Activated T-cell treated with anti-CD3 and anti-CD28 coated beads, Interleukin-2, amount 50 U/mL, for 48 hours (primary cell): ENCODE measurements around the gene GFRAL.
"Not testable (repeated sequence)": the region's sequence is repeated elsewhere in the genome, so short reads cannot be mapped to it uniquely, and the experiment has no call there.

Source experiments
- DNase-seq, 2 experiments: peaks; one replicate each; pipeline ENCODE4 v3.0.0-alpha.2; 2020

The GFRAL gene, protein sequence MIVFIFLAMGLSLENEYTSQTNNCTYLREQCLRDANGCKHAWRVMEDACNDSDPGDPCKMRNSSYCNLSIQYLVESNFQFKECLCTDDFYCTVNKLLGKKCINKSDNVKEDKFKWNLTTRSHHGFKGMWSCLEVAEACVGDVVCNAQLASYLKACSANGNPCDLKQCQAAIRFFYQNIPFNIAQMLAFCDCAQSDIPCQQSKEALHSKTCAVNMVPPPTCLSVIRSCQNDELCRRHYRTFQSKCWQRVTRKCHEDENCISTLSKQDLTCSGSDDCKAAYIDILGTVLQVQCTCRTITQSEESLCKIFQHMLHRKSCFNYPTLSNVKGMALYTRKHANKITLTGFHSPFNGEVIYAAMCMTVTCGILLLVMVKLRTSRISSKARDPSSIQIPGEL

DNA sequence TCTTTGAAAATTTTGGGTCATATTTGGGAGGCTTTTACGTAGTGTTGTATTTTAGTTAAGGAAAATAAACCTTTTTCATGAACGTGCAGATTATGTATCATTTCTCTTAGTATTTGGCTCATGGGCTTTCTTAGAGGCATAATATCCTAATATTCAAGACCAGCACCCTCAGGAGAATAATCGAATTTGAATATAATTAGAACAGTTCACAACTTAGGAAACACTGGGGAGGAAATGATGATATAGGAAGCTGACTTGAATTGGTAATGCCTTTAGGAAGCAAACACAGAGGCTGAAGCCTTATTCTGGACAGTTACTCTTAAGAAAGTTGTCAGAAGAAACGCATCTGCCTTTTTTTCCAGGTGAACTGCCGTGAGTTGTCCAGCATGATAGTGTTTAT lies at the start of gene GFRAL:
Gene GFRAL (plus strand): TSS at position 301 of the 400 bp plus-strand sequence. CDS start 86 bp downstream, at position 387.
- DNase-seq = no peak

DNA sequence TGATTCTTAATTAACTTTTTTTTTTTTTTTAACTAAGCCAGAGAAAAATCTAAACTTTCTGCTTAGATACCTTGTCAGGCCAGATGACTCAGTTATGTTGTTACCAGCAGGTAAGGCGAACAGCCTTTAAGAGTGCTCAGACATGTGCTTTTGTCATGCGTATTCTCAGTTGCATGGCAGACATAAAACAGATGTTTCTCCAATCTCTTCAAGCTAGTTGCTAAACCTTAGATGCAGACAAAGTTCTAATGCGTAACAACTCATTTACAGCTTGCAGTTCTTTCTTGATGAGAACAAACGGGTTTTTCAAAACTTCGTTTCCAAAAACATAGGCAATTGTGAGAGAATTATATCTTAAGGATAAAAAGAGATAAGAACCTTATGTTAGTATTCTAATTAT lies 49.6 kb upstream of the GFRAL start:
- DNase-seq = no peak

- DNase-seq = no peak
These were observed 46.1 kb upstream of the GFRAL start for GRCh38 chr6:55281215-55281614.

DNA sequence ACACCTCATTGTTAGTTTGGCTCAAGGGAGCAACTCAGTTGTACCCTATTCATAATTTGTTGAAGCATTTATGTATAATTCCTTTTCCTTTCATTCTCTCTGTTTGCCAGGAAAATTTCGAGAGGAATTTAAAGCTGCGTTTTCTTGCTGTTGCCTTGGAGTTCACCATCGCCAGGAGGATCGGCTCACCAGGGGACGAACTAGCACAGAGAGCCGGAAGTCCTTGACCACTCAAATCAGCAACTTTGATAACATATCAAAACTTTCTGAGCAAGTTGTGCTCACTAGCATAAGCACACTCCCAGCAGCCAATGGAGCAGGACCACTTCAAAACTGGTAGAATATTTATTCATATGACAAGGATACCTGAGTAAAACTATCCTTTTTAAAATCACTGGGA lies 45.2 kb upstream of the GFRAL start:
- no peak for DNase-seq

DNA sequence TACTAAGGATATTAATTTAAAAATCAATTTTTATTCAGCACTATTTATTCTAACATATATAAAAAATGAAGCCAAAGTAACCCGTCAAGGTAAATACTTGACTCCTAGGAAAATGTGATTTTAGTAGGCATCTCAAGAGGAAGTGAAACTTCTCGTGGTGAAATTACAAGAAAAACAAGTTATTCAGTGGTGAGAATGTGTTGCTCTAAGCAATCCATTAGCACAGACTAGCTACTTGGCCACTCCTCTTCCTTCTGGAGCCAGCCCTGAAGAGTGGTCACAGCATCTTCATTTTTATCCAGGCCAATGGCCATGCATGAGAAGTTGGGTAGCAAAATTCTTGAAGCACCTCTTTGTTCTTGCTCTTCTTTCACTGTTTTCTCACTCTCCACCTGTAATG lies 40.4 kb upstream of the GFRAL start:
- DNase-seq = no peak

GRCh38 chr6:55290736-55291135 lies 36.5 kb upstream of the GFRAL start:
- DNase-seq = no peak

GRCh38 chr6:55293116-55293515 lies 34.2 kb upstream of the GFRAL start:
- DNase-seq = no peak

DNA sequence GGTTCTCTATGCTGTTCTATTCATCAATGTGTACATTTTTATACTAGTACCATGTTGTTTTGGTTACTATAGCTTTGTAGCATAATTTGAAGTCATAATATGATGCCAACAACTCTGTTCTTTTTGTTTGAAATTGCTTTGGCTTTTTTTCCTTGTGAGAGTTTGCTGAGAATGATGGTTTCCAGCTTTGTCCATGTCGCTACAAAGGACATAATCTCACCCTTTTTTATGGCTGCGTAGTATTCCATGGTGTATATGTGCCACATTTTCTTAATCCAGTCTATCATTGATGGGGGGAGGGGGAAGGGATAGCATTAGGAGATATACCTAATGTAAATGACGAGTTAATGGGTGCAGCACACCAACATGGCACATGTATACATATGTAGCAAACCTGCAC lies 30.1 kb upstream of the GFRAL start:
- not testable (repeated sequence) for DNase-seq

- no peak for DNase-seq
These were observed 27.8 kb upstream of the GFRAL start for GRCh38 chr6:55299286-55299985.

DNA sequence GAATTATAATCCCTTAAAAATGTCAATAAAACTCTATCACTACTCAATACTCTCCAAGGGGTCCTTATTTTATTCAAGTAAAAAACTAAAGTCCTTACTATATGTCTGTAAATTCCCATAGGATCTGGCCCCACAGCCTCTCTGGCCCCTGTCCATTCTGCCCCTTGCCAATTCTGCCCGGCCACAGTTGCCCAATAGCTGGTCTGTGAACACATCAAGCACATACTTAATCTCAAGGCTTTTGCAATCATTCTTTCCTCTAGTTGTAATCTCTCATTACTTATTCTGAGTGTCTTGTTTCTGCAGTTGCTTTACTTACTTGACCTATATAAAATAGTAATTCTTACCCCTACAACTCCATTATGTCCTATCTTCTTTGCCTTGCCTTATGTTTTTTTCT lies 22.5 kb upstream of the GFRAL start:
- no peak for DNase-seq

DNA sequence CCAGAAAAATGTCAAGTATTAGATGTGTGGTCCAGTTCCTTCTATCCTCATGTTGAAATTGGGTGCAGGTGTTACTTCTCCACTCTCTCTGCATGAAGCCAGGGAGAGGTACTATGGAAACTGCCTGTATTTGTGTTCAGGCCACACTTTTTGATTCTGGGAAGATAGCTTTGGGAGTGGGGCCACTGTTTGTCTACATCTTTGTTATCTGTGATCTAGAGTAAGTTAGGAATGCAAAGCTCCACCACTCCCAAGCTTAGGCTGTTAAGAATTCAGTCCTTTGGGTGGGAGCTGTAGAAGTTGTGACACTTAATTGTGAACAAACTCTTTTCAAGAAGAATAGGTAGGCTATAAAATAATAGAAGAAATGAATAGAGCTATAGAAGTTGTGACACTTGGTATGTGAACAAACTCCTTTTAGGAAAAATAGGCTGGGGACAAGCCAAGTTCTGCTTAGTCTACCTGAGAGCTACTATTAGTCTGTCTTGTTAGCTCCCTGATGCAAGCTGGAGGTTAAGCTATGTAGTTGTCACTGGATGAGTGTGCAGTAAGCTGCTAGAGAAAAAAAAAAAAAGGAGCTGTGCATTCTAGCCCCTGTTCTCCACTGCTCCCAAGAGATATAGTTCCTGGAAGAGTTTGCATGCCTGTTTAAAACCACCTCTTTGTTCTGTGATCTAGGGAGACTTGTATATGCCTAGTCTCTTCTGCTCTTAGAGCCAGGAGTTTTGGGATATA lies 7.1 kb upstream of the GFRAL start:
- no peak for DNase-seq

- DNase-seq = no peak
These were observed 6.6 kb upstream of the GFRAL start for GRCh38 chr6:55320696-55321086.

DNA sequence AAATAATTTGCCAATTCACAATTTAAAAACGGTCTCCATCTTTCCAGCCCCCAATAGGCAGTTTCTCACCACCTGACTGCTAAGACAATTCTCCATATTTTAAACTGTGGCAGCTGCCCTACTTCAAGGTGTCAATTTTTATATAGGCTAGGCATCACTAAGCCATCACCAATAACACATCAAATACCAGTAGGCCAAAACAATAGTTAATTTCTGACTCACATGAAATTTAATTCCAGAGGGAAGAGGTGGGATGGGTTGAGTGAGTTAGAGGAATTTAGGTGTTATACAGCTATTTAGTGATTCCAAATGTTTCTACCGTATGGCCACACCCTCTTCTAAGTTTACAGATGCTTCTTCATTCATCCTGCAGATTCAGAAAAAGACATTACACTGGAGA lies 49.9 kb downstream of the GFRAL start:
- DNase-seq = no peak

- DNase-seq = no peak
These were observed 52.2 kb downstream of the GFRAL start for GRCh38 chr6:55379471-55379870.

- no peak for DNase-seq
These were observed 52.6 kb downstream of the GFRAL start for GRCh38 chr6:55379895-55380294.

DNA sequence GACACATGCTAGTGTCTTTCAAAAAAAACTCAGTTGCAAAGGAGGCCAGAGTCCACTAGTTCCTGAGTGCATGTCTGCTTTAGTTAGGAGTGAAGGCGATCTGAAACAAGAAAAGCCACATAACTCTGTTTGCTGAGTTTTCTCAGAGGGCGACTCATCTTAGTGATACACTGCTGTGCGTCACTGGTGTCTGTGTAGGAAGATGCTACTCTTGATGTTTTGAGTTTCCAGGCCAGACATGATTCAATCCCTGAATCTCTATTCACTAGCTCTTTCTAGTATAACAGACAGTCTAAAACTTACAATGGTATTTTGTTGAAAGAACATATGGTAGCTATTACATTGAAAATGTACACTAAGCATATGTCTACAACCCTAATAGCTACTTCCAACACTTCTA lies 60.9 kb downstream of the GFRAL start:
- no peak for DNase-seq

DNA sequence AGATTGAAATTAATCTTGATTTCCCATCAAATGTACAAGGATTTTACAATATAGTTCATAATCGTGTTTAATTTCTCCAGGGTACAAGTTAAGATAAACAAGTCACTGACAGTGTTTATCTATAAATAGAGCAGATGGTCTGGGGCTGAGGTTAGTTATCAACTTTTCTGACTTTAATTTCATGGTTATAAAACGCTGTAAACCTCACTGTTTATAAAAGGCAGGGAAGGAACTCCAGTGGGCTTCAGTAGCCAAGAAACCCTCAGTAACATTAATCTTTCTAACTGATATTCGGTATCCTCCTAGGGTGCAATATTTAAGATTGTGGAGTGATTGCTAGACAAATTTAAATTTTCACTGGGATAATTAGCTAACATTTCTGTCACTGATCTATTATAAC lies 68.6 kb downstream of the GFRAL start:
- DNase-seq = no peak

DNA sequence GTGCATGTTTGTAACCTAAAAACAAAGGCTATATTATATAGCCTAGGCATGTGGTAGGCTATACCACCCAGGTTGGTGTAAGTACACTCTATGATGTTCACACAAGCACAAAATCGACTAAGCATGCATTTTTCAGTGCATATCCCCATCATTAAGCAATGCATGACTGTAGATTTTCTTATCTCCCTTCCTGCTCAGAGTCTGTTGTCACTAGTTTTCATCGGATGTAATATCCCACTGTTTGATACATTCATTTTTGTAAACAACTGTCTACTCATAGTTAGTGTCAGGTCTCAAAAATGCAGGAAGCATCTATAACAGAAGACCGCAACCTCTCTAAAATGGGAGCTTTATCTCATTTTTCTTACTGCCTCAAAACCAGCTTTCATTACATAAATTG lies 70.7 kb downstream of the GFRAL start:
- no peak for DNase-seq

DNA sequence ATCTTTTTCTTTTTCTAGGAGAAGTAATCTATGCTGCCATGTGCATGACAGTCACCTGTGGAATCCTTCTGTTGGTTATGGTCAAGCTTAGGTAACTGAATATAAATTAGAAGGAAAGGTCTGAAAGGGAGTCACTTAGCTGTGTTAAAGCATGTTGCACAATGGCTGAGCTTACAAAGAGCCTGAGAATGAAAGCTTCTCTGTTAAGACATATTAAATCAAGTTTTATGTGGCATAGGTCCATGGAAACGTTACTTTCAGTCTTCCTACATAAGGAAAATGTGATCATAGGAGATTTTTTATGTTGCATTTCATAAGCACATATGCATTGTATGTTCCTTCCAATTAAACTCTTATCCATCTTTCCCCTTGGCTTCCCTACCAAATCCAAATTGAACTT lies 72.1 kb downstream of the GFRAL start:
- DNase-seq = no peak

DNA sequence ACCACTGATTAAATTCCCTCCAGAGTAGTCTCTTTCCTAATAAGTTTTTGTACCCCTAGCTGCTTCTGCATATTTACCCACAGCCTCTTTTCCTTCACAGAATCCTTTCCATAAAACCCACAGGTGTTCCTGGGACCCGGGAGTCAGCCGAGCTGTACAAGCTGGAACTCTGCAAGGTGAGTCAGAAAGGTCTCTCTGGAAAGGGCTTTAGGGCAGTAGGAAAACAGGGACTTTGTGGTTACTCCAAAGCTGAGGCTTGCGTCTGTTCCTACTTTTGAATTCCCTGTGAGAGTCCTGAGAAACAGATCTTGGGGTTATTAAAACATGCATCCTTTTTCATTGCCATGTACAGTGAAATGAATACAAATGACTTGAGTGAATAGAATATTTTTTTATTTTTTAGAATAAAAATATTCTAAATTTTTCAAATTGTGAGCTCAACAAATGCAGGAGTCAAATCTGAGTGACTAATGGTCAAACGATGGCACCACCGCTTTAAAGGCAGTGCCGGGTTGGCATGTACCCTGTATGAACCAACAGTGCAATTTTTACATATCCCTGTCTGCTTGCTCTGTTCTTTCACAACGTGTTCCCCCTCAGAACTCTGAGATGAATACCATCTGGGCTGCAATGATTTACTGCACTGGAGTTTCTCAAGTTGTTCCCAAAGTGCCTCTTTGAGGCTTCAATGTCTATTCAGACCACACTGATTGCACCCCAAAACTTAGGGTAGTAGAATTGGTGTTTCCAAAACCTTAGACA lies 78.4 kb downstream of the GFRAL start:
- no peak for DNase-seq

DNA sequence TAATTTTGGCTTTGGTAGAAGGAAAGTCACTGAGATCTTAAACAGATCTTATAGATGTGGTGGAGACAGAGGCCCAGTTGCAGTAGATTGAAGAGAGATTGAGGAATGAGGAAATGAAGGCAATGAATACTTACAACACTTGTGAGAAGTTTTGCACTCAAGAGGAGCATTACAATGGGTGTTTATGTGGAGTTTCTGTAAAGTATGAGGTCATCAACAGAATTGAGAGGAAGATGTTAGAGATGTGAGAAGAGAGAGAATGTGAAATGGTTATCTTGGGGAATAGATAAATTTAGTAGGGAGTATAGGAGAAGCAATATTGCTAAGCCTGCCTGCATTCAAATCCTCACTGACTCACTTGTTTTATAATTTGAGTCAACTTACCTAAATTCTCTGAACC lies 83.4 kb downstream of the GFRAL start:
- no peak for DNase-seq

DNA sequence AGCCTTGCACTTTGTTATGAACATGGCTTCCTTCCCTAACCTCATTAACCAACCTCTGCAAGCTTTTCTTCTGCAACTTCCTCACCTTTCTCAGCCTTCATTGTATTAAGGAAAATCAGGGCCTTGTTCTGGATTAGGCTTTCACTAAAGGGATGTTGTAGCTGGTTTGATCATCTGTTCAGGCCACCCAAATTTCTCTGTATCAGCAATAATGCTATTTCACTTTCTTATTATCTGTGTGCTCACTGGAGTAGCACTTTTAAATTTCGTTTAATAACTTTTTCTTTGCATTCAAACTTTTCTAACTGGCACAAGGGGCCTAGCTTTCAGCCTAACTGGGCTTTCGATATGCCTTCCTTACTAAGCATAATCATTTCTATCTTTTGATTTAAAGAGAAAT lies 96.7 kb downstream of the GFRAL start:
- no peak for DNase-seq
